Fibroblast of lung (primary cell): ENCODE results near the gene TCF4. TPM values are rescaled to one million over a fixed set of nuclear protein-coding genes. Genes with fewer than 3 reads are reported as not detected.

Source experiments
- DNase-seq, 2 donors: peaks; one replicate each; pipeline versions ENCODE4 v3.0.0 to v3.0.0-alpha.2; 2010; ENCODE audit warnings: low read depth in 2 of 2
- H2AFZ ChIP-seq: 2 replicates; pipeline ENCODE4 v1.5.1; 2012; ENCODE audit warnings: low read length, control low read depth, inconsistent platforms
- H3K27ac ChIP-seq: 2 replicates; pipeline ENCODE4 v1.5.1; 2011; ENCODE audit warnings: low read length, control low read depth; ENCODE audit not compliant: insufficient read depth
- H3K27me3 ChIP-seq: 2 replicates; pipeline ENCODE4 v1.5.1; 2011; ENCODE audit warnings: mild to moderate bottlenecking, low read length; ENCODE audit not compliant: control insufficient read depth, insufficient read depth
- H3K36me3 ChIP-seq: 2 replicates; pipeline ENCODE4 v1.5.1; 2011; ENCODE audit warnings: low read length; ENCODE audit not compliant: control insufficient read depth, insufficient read depth
- H3K4me1 ChIP-seq: 2 replicates; pipeline ENCODE4 v1.5.1; 2011; ENCODE audit warnings: low read length; ENCODE audit not compliant: control insufficient read depth, insufficient read depth; ENCODE audit errors: extremely low read depth
- H3K4me2 ChIP-seq: 2 replicates; pipeline ENCODE4 v1.5.1; 2011; ENCODE audit warnings: low read length, control low read depth; ENCODE audit not compliant: insufficient read depth; ENCODE audit errors: extremely low read depth
- H3K4me3 ChIP-seq, 4 experiments: fragments of 200-600 bp in 1 of 4; sonication (generic) in 1 of 4; replicated peaks in 1 of 4; 2 replicates each; pipeline ENCODE4 v1.5.1; 2011 to 2016; ENCODE audit warnings: low read length in 4 of 4, low read depth in 3 of 4, mild to moderate bottlenecking in 3 of 4, control low read depth in 2 of 4, inconsistent platforms in 1 of 4, mixed read lengths in 1 of 4; ENCODE audit not compliant: insufficient read depth in 1 of 4; ENCODE audit errors: control extremely low read depth in 1 of 4
- H3K79me2 ChIP-seq: 2 replicates; pipeline ENCODE4 v1.5.1; 2012; ENCODE audit warnings: mild to moderate bottlenecking, low read length, inconsistent platforms; ENCODE audit not compliant: control insufficient read depth, insufficient read depth
- H3K9ac ChIP-seq: 2 replicates; pipeline ENCODE4 v1.5.1; 2011; ENCODE audit warnings: mild to moderate bottlenecking, low read length, control low read depth; ENCODE audit not compliant: insufficient read depth
- H3K9me3 ChIP-seq: 2 replicates; pipeline ENCODE4 v1.5.1; 2012; ENCODE audit warnings: low read depth, low read length; ENCODE audit not compliant: control insufficient read depth, insufficient read depth
- H4K20me1 ChIP-seq: 2 replicates; pipeline ENCODE4 v1.5.1; 2011; ENCODE audit warnings: low read length; ENCODE audit not compliant: control insufficient read depth, insufficient read depth; ENCODE audit errors: extremely low read depth
- EZH2 ChIP-seq: IDR thresholded peaks from 2 replicates; pipeline ENCODE4 v1.5.1; 2012; ENCODE audit warnings: low read length, control low read depth, mild to moderate bottlenecking; ENCODE audit errors: missing control alignments
- polyA plus RNA-seq, 2 donors: library from polyadenylated mRNA; depleted of rRNA in 1 of 2; stranded (reverse) in 1 of 2; unstranded in 1 of 2; fragments of >200 nt; gene quantifications; 2 replicates each; pipeline ENCODE4 v1.2.1, GENCODE V29; 2011 to 2012; ENCODE audit warnings: missing spikeins in 1 of 2
- total RNA-seq: library from RNA; depleted of rRNA; stranded (reverse); fragments of >200 nt; gene quantifications from 2 replicates; pipeline ENCODE4 v1.2.1, GENCODE V29; 2014
- TF ChIP-seq, protein P1 (sequence below), 2 donors: IDR thresholded peaks in 1 of 2; conservative IDR thresholded peaks in 1 of 2; 1 replicate in 1 of 2; 2 replicates in 1 of 2; pipeline ENCODE4 v1.5.1; 2011 to 2012; ENCODE audit warnings: low read length in 2 of 2, control low read depth in 1 of 2, inconsistent platforms in 1 of 2, low read depth in 1 of 2, mild to moderate bottlenecking in 1 of 2

TCF4 gene
- total and polyA plus RNA-seq, 2 donors (not counting 1 experiment from before 2014, with no cell fraction given) = 48.9 to 57.6 TPM

DNA sequence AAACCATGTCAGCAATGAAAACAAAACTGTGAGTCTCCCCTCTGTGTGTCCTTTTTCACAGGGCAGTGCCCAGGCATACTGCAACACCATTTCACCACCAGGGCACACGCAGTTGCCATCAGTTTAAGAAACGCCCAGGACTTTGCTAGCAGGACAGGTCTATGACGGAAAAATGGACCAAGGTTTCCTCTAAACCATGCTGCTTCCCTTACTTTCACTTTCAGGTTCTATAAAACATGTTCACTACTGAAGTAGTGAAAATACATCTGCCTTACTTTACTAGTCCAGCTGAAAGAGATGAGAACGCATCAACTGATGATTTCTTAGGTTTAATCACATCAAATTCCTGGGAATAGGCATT, 110.5 kb downstream of the TCF4 start:
- DNase-seq = peak; percentile 65 to 76
- peak overlapping the region; percentile 77 for H2AFZ ChIP-seq
- TF ChIP-seq, protein P1, sequence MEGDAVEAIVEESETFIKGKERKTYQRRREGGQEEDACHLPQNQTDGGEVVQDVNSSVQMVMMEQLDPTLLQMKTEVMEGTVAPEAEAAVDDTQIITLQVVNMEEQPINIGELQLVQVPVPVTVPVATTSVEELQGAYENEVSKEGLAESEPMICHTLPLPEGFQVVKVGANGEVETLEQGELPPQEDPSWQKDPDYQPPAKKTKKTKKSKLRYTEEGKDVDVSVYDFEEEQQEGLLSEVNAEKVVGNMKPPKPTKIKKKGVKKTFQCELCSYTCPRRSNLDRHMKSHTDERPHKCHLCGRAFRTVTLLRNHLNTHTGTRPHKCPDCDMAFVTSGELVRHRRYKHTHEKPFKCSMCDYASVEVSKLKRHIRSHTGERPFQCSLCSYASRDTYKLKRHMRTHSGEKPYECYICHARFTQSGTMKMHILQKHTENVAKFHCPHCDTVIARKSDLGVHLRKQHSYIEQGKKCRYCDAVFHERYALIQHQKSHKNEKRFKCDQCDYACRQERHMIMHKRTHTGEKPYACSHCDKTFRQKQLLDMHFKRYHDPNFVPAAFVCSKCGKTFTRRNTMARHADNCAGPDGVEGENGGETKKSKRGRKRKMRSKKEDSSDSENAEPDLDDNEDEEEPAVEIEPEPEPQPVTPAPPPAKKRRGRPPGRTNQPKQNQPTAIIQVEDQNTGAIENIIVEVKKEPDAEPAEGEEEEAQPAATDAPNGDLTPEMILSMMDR (conservative IDR thresholded peaks at IDR 0.05 in 1 of 2, IDR thresholded peaks at IDR 0.05 in 1 of 2; ENCODE audit: low read depth in 1 of 2, low read length in 2 of 2) = peak; percentile 16 to 29
- TF ChIP-seq EZH2 = no peak
- H3K36me3 ChIP-seq = no peaks in the 10 kb centered on the region
- peaks cover 2% of the 10 kb centered on the region for H3K79me2 ChIP-seq
- H4K20me1 ChIP-seq = no peaks in the 10 kb centered on the region
- peak overlapping the region; percentile 63 to 94 (median 70) for H3K4me3 ChIP-seq
- H3K9me3 ChIP-seq = no peaks in the 10 kb centered on the region
- H3K27ac ChIP-seq = peak overlapping the region; percentile 80
- H3K4me2 ChIP-seq = peak overlapping the region; percentile 98
- H3K9ac ChIP-seq = peak overlapping the region; percentile 51
- no peaks in the 10 kb centered on the region for H3K4me1 ChIP-seq
- no peaks in the 10 kb centered on the region for H3K27me3 ChIP-seq

DNA sequence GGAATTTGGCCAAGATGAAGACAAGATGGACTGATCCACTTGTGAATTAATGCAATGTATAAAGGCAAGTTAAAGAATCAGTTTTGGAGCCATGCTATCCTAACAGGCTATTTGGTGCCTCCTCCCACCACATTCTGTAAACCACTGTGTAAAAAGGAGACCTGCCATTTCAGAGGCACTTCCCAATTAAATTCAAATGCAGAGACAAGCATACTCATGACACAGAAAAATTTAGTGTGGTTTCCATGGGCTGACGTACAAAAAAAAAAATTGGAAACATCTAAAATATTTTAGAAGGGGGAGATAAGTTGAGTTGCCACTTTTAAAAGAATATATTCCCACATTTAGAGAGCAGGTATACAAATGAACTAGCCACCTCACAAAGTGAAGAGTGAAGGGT, 112.1 kb downstream of the TCF4 start:
- peak in 1 of 2 donors; percentile 73 for DNase-seq
- Histone ChIP-seq H4K20me1 (no peaks in the 10 kb centered on the region), H3K4me3 (no peak overlapping the region), H3K27me3 (no peaks in the 10 kb centered on the region), H3K4me1 (no peaks in the 10 kb centered on the region), H3K9me3 (no peaks in the 10 kb centered on the region), H3K4me2 (no peak overlapping the region), H3K79me2 (peaks cover 2% of the 10 kb centered on the region), H3K9ac (no peak overlapping the region), H3K36me3 (no peaks in the 10 kb centered on the region), H3K27ac (no peak overlapping the region), H2AFZ (no peak overlapping the region)
- TF ChIP-seq EZH2 = no peak
- TF ChIP-seq, protein P1 (conservative IDR thresholded peaks at IDR 0.05 in 1 of 2, IDR thresholded peaks at IDR 0.05 in 1 of 2; ENCODE audit: low read depth in 1 of 2, low read length in 2 of 2) = no peak

DNA sequence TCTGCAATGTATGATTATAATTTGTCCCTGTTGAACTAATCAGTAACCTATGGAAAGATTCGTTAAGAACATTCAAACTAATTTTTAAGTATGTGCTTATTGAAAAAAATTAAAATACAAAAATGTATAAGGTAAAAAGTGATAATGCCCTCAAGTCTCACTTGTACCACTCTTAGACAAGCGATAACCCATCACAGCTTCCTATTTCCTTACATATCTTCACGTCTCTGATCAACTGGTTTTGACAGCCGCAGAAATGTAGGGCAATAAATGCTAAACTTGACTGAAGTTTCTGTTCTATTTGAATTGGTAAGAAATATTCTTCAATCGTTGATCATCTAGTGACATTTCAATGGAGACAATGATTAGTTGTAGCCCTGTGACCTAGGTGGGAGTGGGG, 112.5 kb downstream of the TCF4 start:
- Histone ChIP-seq H2AFZ (no peak overlapping the region), H3K27ac (no peak overlapping the region), H3K79me2 (peaks cover 2% of the 10 kb centered on the region), H3K4me3 (no peak overlapping the region), H3K9ac (no peak overlapping the region), H3K27me3 (no peaks in the 10 kb centered on the region), H3K9me3 (no peaks in the 10 kb centered on the region), H4K20me1 (no peaks in the 10 kb centered on the region), H3K4me1 (no peaks in the 10 kb centered on the region), H3K36me3 (no peaks in the 10 kb centered on the region), H3K4me2 (no peak overlapping the region)
- no peak for TF ChIP-seq EZH2
- TF ChIP-seq, protein P1 (conservative IDR thresholded peaks at IDR 0.05 in 1 of 2, IDR thresholded peaks at IDR 0.05 in 1 of 2; ENCODE audit: low read depth in 1 of 2, low read length in 2 of 2) = no peak
- DNase-seq = no peak
